GM10266 (cell line): Measurements from ENCODE around the gene SMYD3.
"Not testable (repeated sequence)": the region's sequence is repeated elsewhere in the genome, so short reads cannot be mapped to it uniquely, and the experiment has no call there.

ENCODE experiments used
- DNase-seq: peaks from one replicate; pipeline ENCODE4 v3.0.0; 2012; ENCODE audit errors: extremely low spot score
- CTCF ChIP-seq: IDR thresholded peaks from 2 replicates; pipeline ENCODE4 v1.5.1; 2012; ENCODE audit warnings: mild to moderate bottlenecking, low read depth; ENCODE audit not compliant: control insufficient read depth, insufficient read depth; ENCODE audit errors: missing control alignments

The SMYD3 gene

GRCh38 chr1:245823408-245824147, 683.5 kb downstream of the SMYD3 start:
- TF ChIP-seq CTCF = no peak
- no peak for DNase-seq

GRCh38 chr1:245822996-245823395, 684.1 kb downstream of the SMYD3 start:
- no peak for TF ChIP-seq CTCF
- DNase-seq = no peak

GRCh38 chr1:245818363-245818762, 688.7 kb downstream of the SMYD3 start:
- not testable (repeated sequence) for DNase-seq

- not testable (repeated sequence) for DNase-seq
Observed at GRCh38 chr1:245816496-245816895, 690.6 kb downstream of the SMYD3 start.

GRCh38 chr1:245814651-245815050, 692.4 kb downstream of the SMYD3 start:
- no peak for DNase-seq
- no peak for TF ChIP-seq CTCF

GRCh38 chr1:245812278-245812677, 694.8 kb downstream of the SMYD3 start:
- no peak for TF ChIP-seq CTCF
- no peak for DNase-seq

- DNase-seq = no peak
- TF ChIP-seq CTCF = no peak
Observed at GRCh38 chr1:245810789-245811337, 696.2 kb downstream of the SMYD3 start.

GRCh38 chr1:245810181-245810769, 696.8 kb downstream of the SMYD3 start:
- no peak for DNase-seq

More at GRCh38 chr1:245810181-245810769, 696.8 kb downstream of the SMYD3 start:
- TF ChIP-seq CTCF = no peak
